Measurements from ENCODE around the gene RNF26. TPM values are rescaled to one million over a fixed set of nuclear protein-coding genes. Genes with fewer than 3 reads are reported as not detected.
A peak's percentile ranks its signal among the peaks of the same experiment; 100 is the strongest.

Gene RNF26
- total and polyA plus RNA-seq, 8 donors, result 4.9 to 11.5 (median 8.3) TPM

DNA sequence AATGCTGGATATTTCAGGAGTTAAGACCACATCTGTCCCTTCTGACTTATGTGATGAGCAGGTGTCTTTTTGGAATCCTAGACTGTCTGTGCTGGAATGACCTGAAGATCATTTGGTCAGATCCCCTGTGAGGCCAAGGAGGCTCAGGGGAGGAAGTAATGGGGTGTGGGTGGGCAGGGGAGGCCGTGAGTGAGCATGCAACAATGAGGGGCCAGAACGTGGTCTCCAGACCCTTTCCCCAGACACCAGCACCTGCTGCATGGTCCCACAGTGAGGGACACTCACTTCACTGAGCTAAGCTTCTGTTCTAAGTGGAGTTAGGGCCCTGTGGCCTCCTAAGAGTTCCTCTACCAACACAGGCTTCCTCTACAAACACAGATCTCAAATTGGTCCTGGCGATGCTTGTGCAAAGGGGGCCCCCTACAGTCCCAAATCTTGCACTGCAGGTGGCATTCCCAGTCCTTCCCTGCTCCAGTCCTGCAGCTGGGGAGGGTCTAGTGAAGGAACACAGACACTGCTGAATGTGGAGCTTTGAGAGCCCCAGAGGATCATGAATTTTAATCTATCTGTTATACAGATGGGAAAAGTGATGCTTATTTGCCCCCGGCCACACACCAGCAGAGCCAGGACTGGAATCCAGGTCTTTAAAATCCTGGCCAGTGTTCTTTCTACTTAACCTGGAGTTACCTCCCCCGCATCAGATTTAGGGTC, 39.7 kb downstream of the RNF26 start:
- intact Hi-C loops (cut with DNase I), result loop anchor here in 1 of 3 donors (10.0 kb wide), 1 partner anchor 49 kb away; no protein-coding TSS in a partner anchor
- no peak for FAIRE-seq
- peak; percentile 39 to 76 (median 68) for ATAC-seq
- TF ChIP-seq, protein P1, sequence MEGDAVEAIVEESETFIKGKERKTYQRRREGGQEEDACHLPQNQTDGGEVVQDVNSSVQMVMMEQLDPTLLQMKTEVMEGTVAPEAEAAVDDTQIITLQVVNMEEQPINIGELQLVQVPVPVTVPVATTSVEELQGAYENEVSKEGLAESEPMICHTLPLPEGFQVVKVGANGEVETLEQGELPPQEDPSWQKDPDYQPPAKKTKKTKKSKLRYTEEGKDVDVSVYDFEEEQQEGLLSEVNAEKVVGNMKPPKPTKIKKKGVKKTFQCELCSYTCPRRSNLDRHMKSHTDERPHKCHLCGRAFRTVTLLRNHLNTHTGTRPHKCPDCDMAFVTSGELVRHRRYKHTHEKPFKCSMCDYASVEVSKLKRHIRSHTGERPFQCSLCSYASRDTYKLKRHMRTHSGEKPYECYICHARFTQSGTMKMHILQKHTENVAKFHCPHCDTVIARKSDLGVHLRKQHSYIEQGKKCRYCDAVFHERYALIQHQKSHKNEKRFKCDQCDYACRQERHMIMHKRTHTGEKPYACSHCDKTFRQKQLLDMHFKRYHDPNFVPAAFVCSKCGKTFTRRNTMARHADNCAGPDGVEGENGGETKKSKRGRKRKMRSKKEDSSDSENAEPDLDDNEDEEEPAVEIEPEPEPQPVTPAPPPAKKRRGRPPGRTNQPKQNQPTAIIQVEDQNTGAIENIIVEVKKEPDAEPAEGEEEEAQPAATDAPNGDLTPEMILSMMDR (IDR thresholded peaks at IDR 0.05), result peak; percentile 90 to 94 (median 92)
- Histone ChIP-seq H3K36me3 (no peaks in the 10 kb centered on the region), H3K4me1 (peaks cover 9 to 30% (median 21%) of the 10 kb centered on the region in 3 donors), H3K27ac (no peak overlapping the region), H3K9me3 (no peaks in the 10 kb centered on the region), H3K4me3 (no peak overlapping the region), H3K27me3 (no peaks in the 10 kb centered on the region)
- DNase-seq, result peak; percentile 67 to 90 (median 86)
- 44 to 46% methylated on average over 5 of the region's 5 CpGs for WGBS, 2 donors

DNA sequence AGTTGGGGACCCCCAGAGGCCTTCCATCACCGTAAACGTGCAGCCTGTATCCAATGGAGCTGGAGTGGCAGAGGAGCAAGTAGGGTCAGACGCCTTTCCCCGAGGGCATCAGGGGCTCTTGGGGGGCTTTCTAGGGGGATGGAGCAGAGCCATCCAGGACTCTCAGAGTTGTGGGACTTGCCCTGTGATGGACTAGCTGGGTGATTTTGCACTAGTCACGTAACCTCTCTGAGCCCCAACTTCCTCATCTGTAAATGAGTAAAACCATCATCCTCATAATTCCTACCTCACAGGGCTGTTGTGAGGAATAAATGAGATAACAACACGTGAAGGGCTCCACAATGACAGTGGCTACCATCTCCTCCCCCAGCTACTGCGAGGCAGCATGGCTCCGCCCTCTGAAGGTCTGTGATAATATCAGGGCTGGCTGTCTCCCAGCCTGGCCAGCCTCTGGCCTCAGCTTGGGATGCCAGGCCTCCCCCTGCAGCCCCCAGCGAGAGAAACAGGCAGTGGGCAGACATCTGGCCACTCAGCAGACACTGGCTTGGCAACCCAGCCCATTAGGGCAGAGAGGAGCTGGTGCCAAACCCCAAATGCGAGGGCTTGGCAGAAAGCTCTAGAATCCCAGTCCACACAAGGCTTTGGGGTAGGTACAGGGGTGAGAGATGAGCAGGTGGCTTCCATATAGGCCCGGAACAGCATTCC, 40.5 kb downstream of the RNF26 start:
- H3K27ac ChIP-seq, result peak overlapping the region; percentile 78 to 87 (median 84)
- intact Hi-C loops (cut with DNase I), result loop anchor here in 2 of 3 donors (5.0 to 10.0 kb wide), 2 partner anchors 37 to 50 kb away; no protein-coding TSS in a partner anchor

DNA sequence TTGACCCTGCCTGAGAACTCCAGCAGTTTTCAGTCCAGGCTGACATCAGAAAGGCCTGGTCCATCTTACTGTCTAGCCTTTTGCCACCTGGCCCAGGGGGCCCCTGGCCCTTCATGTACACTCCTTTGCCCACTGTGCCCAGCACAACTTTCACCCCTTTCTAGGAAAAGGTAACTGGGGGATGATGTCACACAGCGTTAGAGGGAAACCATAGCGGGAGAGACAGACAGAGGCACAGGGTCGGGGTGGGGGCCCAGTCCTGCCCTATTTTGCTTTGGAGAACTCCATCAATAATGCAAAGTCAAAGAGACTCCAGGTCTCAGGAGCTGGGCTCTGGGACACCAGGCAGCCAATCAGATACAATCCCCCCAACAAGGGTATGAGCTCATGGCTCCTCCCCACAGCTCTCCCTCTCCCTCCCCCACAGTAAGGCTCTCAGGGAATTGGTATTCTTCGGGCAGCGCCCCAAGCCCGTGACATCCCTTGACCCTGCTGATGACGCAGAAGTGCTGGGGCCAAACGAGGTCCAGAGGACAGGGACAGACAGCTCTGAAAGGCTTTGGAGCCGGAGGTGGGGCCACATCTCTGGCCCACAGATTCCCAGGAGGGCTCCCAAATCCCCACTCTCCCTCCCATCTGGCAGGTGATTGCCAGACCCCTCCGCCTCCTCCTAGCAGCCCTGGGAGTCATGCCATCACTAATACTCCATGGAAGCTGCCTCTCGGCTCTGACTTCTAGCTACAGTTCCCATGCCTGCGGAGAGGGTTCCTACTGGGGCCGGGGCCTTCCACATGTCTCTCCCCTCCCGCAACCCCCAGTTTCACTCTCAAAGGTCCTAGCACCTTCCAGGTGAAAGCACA, 41.2 kb downstream of the RNF26 start:
- no peak for FAIRE-seq
- peak in 3 of 6 donors; percentile 66 to 71 (median 68) for DNase-seq
- H3K4me1 ChIP-seq, result peaks cover 5 to 18% (median 10%) of the 10 kb centered on the region in 3 donors
- H3K27me3 ChIP-seq, result no peaks in the 10 kb centered on the region
- no peaks in the 10 kb centered on the region for H3K36me3 ChIP-seq
- TF ChIP-seq, protein P1 (IDR thresholded peaks at IDR 0.05), result no peak
- ATAC-seq, result peak; percentile 40 to 50 (median 42)
- intact Hi-C loops (cut with DNase I), result loop anchor here in 2 of 3 donors (5.0 to 10.0 kb wide), 2 partner anchors 38 to 51 kb away; no protein-coding TSS in a partner anchor
- H3K9me3 ChIP-seq, result no peaks in the 10 kb centered on the region
- no peak overlapping the region for H3K4me3 ChIP-seq
- WGBS, 2 donors, result 56 to 63% methylated on average over 13 to 14 of the region's 14 CpGs
- peak overlapping the region; percentile 78 to 87 (median 84) for H3K27ac ChIP-seq

More for the DNA sequence above, 40.5 kb downstream of the RNF26 start:
- DNase-seq, result no peak
- WGBS, 2 donors, result 37 to 42% methylated on average over 11 of the region's 11 CpGs
- ATAC-seq, result no peak
- TF ChIP-seq, protein P1 (IDR thresholded peaks at IDR 0.05), result no peak
- H3K4me3 ChIP-seq, result no peak overlapping the region
- no peak for FAIRE-seq
- no peaks in the 10 kb centered on the region for H3K9me3 ChIP-seq
- peaks cover 4 to 24% (median 14%) of the 10 kb centered on the region in 3 donors for H3K4me1 ChIP-seq
- H3K36me3 ChIP-seq, result no peaks in the 10 kb centered on the region
- no peaks in the 10 kb centered on the region for H3K27me3 ChIP-seq

DNA sequence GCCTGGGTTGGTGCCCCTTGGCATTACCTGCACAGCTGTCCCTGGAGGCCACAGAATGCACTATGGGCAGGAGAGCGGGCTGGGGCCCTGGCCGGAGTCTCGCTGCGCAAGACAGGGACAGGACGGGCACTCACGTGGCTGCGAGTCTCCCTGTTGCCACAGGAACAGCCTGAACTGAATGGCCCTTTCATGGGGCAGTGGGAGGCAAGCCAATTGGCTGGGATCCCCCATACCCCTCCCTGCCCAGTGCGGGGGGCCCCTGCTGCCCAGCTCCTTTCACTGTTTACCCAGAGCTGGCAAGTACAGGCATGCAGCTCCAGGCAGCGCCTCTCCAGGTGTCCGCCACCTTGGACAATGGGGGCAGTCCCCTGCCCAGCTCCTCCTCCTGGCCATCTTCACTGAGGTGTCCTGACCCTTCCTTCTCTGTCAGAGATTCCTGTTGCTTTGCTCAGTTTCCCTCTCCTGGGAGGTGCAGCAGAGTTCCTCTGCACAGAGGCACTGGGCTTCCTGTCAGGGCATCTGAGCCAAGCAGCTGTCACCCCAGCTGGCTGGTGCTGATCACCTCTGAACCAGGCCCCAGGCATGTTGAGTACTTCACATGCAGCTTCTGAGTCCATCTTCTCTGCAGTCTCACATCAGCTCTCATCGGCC, 42.0 kb downstream of the RNF26 start:
- 46 to 57% methylated on average over 11 of the region's 11 CpGs for WGBS, 2 donors
- intact Hi-C loops (cut with DNase I), result loop anchor here in 2 of 3 donors (5.0 to 10.0 kb wide), 2 partner anchors 39 to 52 kb away; no protein-coding TSS in a partner anchor

More for the DNA sequence above, 42.0 kb downstream of the RNF26 start:
- H3K4me1 ChIP-seq, result peaks cover 7 to 12% (median 7%) of the 10 kb centered on the region in 3 donors
- peak overlapping the region; percentile 78 to 87 (median 84) for H3K27ac ChIP-seq
- no peaks in the 10 kb centered on the region for H3K36me3 ChIP-seq
- peak; percentile 42 to 74 (median 63) for ATAC-seq
- TF ChIP-seq, protein P1 (IDR thresholded peaks at IDR 0.05), result no peak
- FAIRE-seq, result no peak
- H3K9me3 ChIP-seq, result no peaks in the 10 kb centered on the region
- H3K27me3 ChIP-seq, result no peaks in the 10 kb centered on the region
- peak; percentile 65 to 90 (median 78) for DNase-seq
- no peak overlapping the region for H3K4me3 ChIP-seq

Data from pancreas (tissue), 10 donors.